DND-41 (cell line): ENCODE results near the gene OR6C2.

Experiments
- ATAC-seq: fragments of 200-7000 bp; cut with Tn5 transposase; 3 replicates; pipeline ENCODE4 v1.9.1; 2021; ENCODE audit warnings: low read depth; ENCODE audit not compliant: insufficient read depth
- DNase-seq: peaks from one replicate; pipeline ENCODE4 v3.0.0-alpha.2; 2020
- H2AFZ ChIP-seq: 2 replicates; pipeline ENCODE4 v1.6.0; 2012; ENCODE audit warnings: low read depth, low read length
- H3K27ac ChIP-seq: 2 replicates; pipeline ENCODE4 v1.5.1; 2012; ENCODE audit warnings: low read length, inconsistent platforms
- H3K27me3 ChIP-seq: fragments of 200-600 bp; sonication (generic); 2 replicates; pipeline ENCODE4 v1.6.0; 2012; ENCODE audit warnings: low read length, mild to moderate bottlenecking, inconsistent platforms; ENCODE audit not compliant: insufficient read depth, poor library complexity
- H3K36me3 ChIP-seq: 2 replicates; pipeline ENCODE4 v1.5.1; 2012; ENCODE audit warnings: low read length, inconsistent platforms; ENCODE audit not compliant: insufficient read depth
- H3K4me1 ChIP-seq: 2 replicates; pipeline ENCODE4 v1.5.1; 2012; ENCODE audit warnings: mild to moderate bottlenecking, low read length; ENCODE audit not compliant: insufficient read depth
- H3K4me2 ChIP-seq: 2 replicates; pipeline ENCODE4 v1.6.0; 2012; ENCODE audit warnings: mild to moderate bottlenecking, moderate library complexity, low read length, inconsistent platforms; ENCODE audit not compliant: insufficient read depth
- H3K4me3 ChIP-seq, 2 experiments: fragments of 200-600 bp in 1 of 2; shearing (Covaris generic) in 1 of 2; 2 replicates each; pipeline ENCODE4 v1.5.1; 2012 to 2016; ENCODE audit warnings: inconsistent platforms in 2 of 2, low read length in 2 of 2, mild to moderate bottlenecking in 2 of 2, low read depth in 1 of 2, moderate library complexity in 1 of 2
- H3K79me2 ChIP-seq: 2 replicates; pipeline ENCODE4 v1.6.0; 2012; ENCODE audit warnings: low read length, inconsistent platforms; ENCODE audit not compliant: insufficient read depth
- H3K9ac ChIP-seq: 2 replicates; pipeline ENCODE4 v1.6.0; 2012; ENCODE audit warnings: low read depth, mild to moderate bottlenecking, inconsistent platforms, low read length, moderate library complexity
- H3K9me3 ChIP-seq: 2 replicates; pipeline ENCODE4 v1.5.1; 2012; ENCODE audit warnings: low read length, moderate library complexity, mild to moderate bottlenecking, inconsistent platforms; ENCODE audit not compliant: insufficient read depth, severe bottlenecking
- H4K20me1 ChIP-seq: 2 replicates; pipeline ENCODE4 v1.6.0; 2012; ENCODE audit warnings: low read length; ENCODE audit not compliant: insufficient read depth
- EZH2 ChIP-seq: IDR thresholded peaks from 3 replicates; pipeline ENCODE4 v1.6.1; 2012; ENCODE audit warnings: borderline replicate concordance, low read depth, mild to moderate bottlenecking, moderate library complexity, low read length, inconsistent platforms; ENCODE audit not compliant: severe bottlenecking
- TF ChIP-seq, protein P1 (sequence below): IDR thresholded peaks from 2 replicates; pipeline ENCODE4 v1.5.1; 2012; ENCODE audit warnings: borderline replicate concordance, low read length, moderate library complexity, mild to moderate bottlenecking; ENCODE audit not compliant: poor library complexity, severe bottlenecking; ENCODE audit errors: extremely low read depth

OR6C2 gene

DNA sequence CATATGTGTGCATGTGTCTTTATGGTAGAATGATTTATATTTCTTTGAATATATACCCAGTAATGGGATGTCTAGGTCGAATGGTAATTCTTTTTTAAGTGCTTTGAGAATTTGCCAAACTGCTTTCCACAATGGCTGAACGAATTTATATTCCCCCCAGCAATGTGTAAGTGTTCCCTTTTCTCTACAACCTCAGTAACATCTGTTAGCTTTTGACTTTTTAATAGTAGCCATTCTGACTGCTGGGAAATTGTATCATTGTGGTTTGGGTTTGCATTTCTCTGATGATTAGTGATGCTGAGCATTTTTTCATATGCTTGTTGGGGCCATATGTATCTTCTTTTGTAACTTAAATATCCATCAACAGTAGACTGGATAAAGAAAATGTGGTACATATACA lies 57.7 kb downstream of the OR6C2 start:
- Histone ChIP-seq H3K27ac (no peak overlapping the region), H3K9me3 (no peaks in the 10 kb centered on the region), H3K27me3 (peaks cover 7% of the 10 kb centered on the region), H3K4me1 (no peaks in the 10 kb centered on the region), H3K4me3 (no peak overlapping the region), H3K9ac (no peak overlapping the region), H3K36me3 (no peaks in the 10 kb centered on the region), H4K20me1 (no peaks in the 10 kb centered on the region), H2AFZ (no peak overlapping the region), H3K4me2 (no peak overlapping the region), H3K79me2 (no peaks in the 10 kb centered on the region)
- DNase-seq (no peak), ATAC-seq (no peak)
- no peak for TF ChIP-seq EZH2
- TF ChIP-seq, protein P1, sequence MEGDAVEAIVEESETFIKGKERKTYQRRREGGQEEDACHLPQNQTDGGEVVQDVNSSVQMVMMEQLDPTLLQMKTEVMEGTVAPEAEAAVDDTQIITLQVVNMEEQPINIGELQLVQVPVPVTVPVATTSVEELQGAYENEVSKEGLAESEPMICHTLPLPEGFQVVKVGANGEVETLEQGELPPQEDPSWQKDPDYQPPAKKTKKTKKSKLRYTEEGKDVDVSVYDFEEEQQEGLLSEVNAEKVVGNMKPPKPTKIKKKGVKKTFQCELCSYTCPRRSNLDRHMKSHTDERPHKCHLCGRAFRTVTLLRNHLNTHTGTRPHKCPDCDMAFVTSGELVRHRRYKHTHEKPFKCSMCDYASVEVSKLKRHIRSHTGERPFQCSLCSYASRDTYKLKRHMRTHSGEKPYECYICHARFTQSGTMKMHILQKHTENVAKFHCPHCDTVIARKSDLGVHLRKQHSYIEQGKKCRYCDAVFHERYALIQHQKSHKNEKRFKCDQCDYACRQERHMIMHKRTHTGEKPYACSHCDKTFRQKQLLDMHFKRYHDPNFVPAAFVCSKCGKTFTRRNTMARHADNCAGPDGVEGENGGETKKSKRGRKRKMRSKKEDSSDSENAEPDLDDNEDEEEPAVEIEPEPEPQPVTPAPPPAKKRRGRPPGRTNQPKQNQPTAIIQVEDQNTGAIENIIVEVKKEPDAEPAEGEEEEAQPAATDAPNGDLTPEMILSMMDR = no peak
